DMS53 treated with DMSO at 0.1 percent for 48 hours (cell line): Measurements from ENCODE around the gene CRYBG1.

Source experiments
- DNase-seq: peaks from one replicate; lab custom pipeline; 2025; ENCODE audit not compliant: unreplicated experiment; lab: John Stamatoyannopoulos, UW

CRYBG1 gene

GRCh38 chr6:106522562-106523250 lies 162.2 kb downstream of the CRYBG1 start:
- DNase-seq, result no peak

GRCh38 chr6:106525107-106525881 lies 164.8 kb downstream of the CRYBG1 start:
- DNase-seq, result peak; percentile 17

- DNase-seq, result no peak
Observed at GRCh38 chr6:106525882-106526275, 165.4 kb downstream of the CRYBG1 start.

GRCh38 chr6:106527117-106527516 lies 166.6 kb downstream of the CRYBG1 start:
- DNase-seq, result no peak

GRCh38 chr6:106527979-106528378 lies 167.5 kb downstream of the CRYBG1 start:
- no peak for DNase-seq

- no peak for DNase-seq
Observed at GRCh38 chr6:106528521-106528920, 168.0 kb downstream of the CRYBG1 start.

- no peak for DNase-seq
Observed at GRCh38 chr6:106529438-106529837, 168.9 kb downstream of the CRYBG1 start.

- DNase-seq, result no peak
Observed at GRCh38 chr6:106530026-106530425, 169.5 kb downstream of the CRYBG1 start.

- no peak for DNase-seq
Observed at GRCh38 chr6:106530502-106530901, 170.0 kb downstream of the CRYBG1 start.

GRCh38 chr6:106533054-106533453 lies 172.5 kb downstream of the CRYBG1 start:
- DNase-seq, result no peak

- no peak for DNase-seq
Observed at GRCh38 chr6:106534004-106534403, 173.5 kb downstream of the CRYBG1 start.

- no peak for DNase-seq
Observed at GRCh38 chr6:106534564-106534982, 174.1 kb downstream of the CRYBG1 start.

- no peak for DNase-seq
Observed at GRCh38 chr6:106535012-106535411, 174.5 kb downstream of the CRYBG1 start.

- DNase-seq, result no peak
Observed at GRCh38 chr6:106536357-106536756, 175.8 kb downstream of the CRYBG1 start.

- no peak for DNase-seq
Observed at GRCh38 chr6:106536851-106537250, 176.3 kb downstream of the CRYBG1 start.

GRCh38 chr6:106537662-106538061 lies 177.1 kb downstream of the CRYBG1 start:
- no peak for DNase-seq

GRCh38 chr6:106538145-106538544 lies 177.6 kb downstream of the CRYBG1 start:
- no peak for DNase-seq

- no peak for DNase-seq
Observed at GRCh38 chr6:106539936-106540335, 179.4 kb downstream of the CRYBG1 start.

- DNase-seq, result no peak
Observed at GRCh38 chr6:106540432-106540831, 179.9 kb downstream of the CRYBG1 start.

GRCh38 chr6:106540907-106541306 lies 180.4 kb downstream of the CRYBG1 start:
- no peak for DNase-seq

- DNase-seq, result no peak
Observed at GRCh38 chr6:106546261-106546690, 185.8 kb downstream of the CRYBG1 start.

- peak; percentile 17 for DNase-seq
Observed at GRCh38 chr6:106546691-106547414, 186.3 kb downstream of the CRYBG1 start.
